K562 (cell line): Measurements from ENCODE around the gene SLC3A2. TPM values are rescaled to one million over a fixed set of nuclear protein-coding genes. Genes with fewer than 3 reads are reported as not detected.

Experiments used
- ATAC-seq: fragments of 200-7000 bp; cut with Tn5 transposase; 3 replicates; pipeline ENCODE4 v1.9.1; 2020; ENCODE audit warnings: moderate library complexity
- Bru-seq: library from RNA; stranded (reverse); fragments of 400-500 nt; gene quantifications from one replicate; lab custom pipeline; 2021; lab: Mats Ljungman, UMichigan
- BruChase-seq, 2 experiments: library from RNA; stranded (reverse); fragments of 400-500 nt; gene quantifications; one replicate each; lab custom pipeline; 2021; lab: Mats Ljungman, UMichigan
- BruUV-seq: library from RNA; stranded (reverse); fragments of 400-500 nt; replicated peaks from 2 replicates; lab custom pipeline; 2021; lab: Mats Ljungman, UMichigan
- CTCF ChIA-PET: fragments of 300-600 bp; formaldehyde crosslinking; extraction: SDS; loops from one replicate; lab custom pipeline; 2021; ENCODE audit warnings: low intra/inter-chr PET ratio; lab: Yijun Ruan, JAX
- POLR2A ChIA-PET: fragments of 300-600, 350-650 bp; sonication (Branson Sonifier 250); formaldehyde crosslinking; extraction: SDS; loops from one replicate; lab custom pipeline; 2021; ENCODE audit warnings: antibody characterized with exemption, inconsistent platforms; lab: Yijun Ruan, JAX
- DNase-seq, 4 experiments: peaks; one replicate each; pipeline versions ENCODE4 v3.0.0 to v3.0.0-alpha.2; 2011 to 2018; ENCODE audit warnings: low spot score in 3 of 4, mixed read lengths in 3 of 4; ENCODE audit errors: extremely low read depth in 1 of 4
- FAIRE-seq: peaks from 2 replicates; lab custom pipeline; 2011; peaks lifted over from hg19 to GRCh38; lab: Jason Lieb, UNC
- H2AFZ ChIP-seq: 2 replicates; pipeline ENCODE4 v1.6.0; 2011; ENCODE audit warnings: low read depth, low read length, control low read depth, inconsistent platforms
- H3K27ac ChIP-seq: fragments of 200-600 bp; 3 replicates; pipeline ENCODE4 v1.8.0; 2011; ENCODE audit warnings: low read depth, mild to moderate bottlenecking, control low read depth, inconsistent platforms, low read length, moderate library complexity, mixed read lengths; ENCODE audit errors: extremely low read depth
- H3K27me3 ChIP-seq, 2 experiments: fragments of 300-600 bp in 1 of 2; 2 replicates in 1 of 2; 3 replicates in 1 of 2; pipeline versions ENCODE4 v1.6.0 to v1.8.0; 2011; ENCODE audit warnings: inconsistent platforms in 2 of 2, low read length in 2 of 2, mild to moderate bottlenecking in 1 of 2, mixed read lengths in 1 of 2, moderate library complexity in 1 of 2; ENCODE audit not compliant: control insufficient read depth in 2 of 2, insufficient read depth in 2 of 2
- H3K36me3 ChIP-seq: fragments of 300-600 bp; 3 replicates; pipeline ENCODE4 v1.8.0; 2011; ENCODE audit warnings: mild to moderate bottlenecking, low read length, inconsistent platforms; ENCODE audit not compliant: control insufficient read depth, insufficient read depth
- H3K4me1 ChIP-seq, 2 experiments: fragments of 200-600 bp in 1 of 2; replicated peaks in 1 of 2; 2 replicates in 1 of 2; 3 replicates in 1 of 2; pipeline versions ENCODE4 v1.5.1 to v1.8.0; 2011; ENCODE audit warnings: inconsistent platforms in 2 of 2, low read length in 2 of 2, mild to moderate bottlenecking in 1 of 2, mixed read lengths in 1 of 2, moderate library complexity in 1 of 2; ENCODE audit not compliant: control insufficient read depth in 2 of 2, insufficient read depth in 2 of 2
- H3K4me2 ChIP-seq: 2 replicates; pipeline ENCODE4 v1.6.1; 2011; ENCODE audit warnings: low read length, control low read depth, inconsistent platforms, mixed read lengths; ENCODE audit not compliant: insufficient read depth
- H3K4me3 ChIP-seq: fragments of 200-600 bp; sonication (generic), shearing (Covaris generic); 2 replicates; pipeline ENCODE4 v1.5.1; 2016; ENCODE audit warnings: control low read depth, inconsistent platforms
- H3K79me2 ChIP-seq: fragments of 200-600 bp; 3 replicates; pipeline ENCODE4 v1.8.0; 2011; ENCODE audit warnings: low read length, inconsistent platforms; ENCODE audit not compliant: control insufficient read depth, insufficient read depth
- H3K9ac ChIP-seq, 2 experiments: 2 replicates each; pipeline versions ENCODE4 v1.6.0 to v1.6.1; 2011; ENCODE audit warnings: low read depth in 2 of 2, low read length in 2 of 2, control low read depth in 1 of 2, inconsistent platforms in 1 of 2, mild to moderate bottlenecking in 1 of 2, mixed read lengths in 1 of 2; ENCODE audit not compliant: insufficient read depth in 1 of 2
- H3K9me1 ChIP-seq: one replicate; pipeline ENCODE4 v1.6.0; 2011; ENCODE audit warnings: inconsistent platforms, mild to moderate bottlenecking, low read length, moderate library complexity; ENCODE audit not compliant: control insufficient read depth, insufficient read depth
- H3K9me3 ChIP-seq: replicated peaks from 2 replicates; pipeline ENCODE4 v1.5.1; 2011; ENCODE audit warnings: low read depth, low read length, inconsistent platforms; ENCODE audit not compliant: control insufficient read depth, insufficient read depth
- H4K20me1 ChIP-seq: replicated peaks from 2 replicates; pipeline ENCODE4 v1.6.1; 2011; ENCODE audit warnings: low read length, inconsistent platforms, mixed read lengths; ENCODE audit not compliant: control insufficient read depth, insufficient read depth
- HDAC3 ChIP-seq: fragments of 450-650 bp; IDR thresholded peaks from 2 replicates; pipeline ENCODE4 v1.6.1; 2018; ENCODE audit warnings: borderline replicate concordance, mild to moderate bottlenecking, moderate library complexity; ENCODE audit not compliant: partially characterized antibody
- KDM2B ChIP-seq: fragments of 250-450 bp; sonication (Bioruptor Pico); IDR thresholded peaks from 2 replicates; pipeline ENCODE4 v1.8.0; 2021; ENCODE audit warnings: mild to moderate bottlenecking, moderate library complexity
- SMARCA5 ChIP-seq: fragments of 450-650 bp; IDR thresholded peaks from 2 replicates; pipeline ENCODE4 v1.6.1; 2016
- TBP ChIP-seq: optimal IDR thresholded peaks from 2 replicates; pipeline ENCODE3; 2011; ENCODE audit warnings: low read depth, low read length, improper control_type of control experiment
- WGBS: fragments of 100-300 bp; shearing (Covaris generic); methylation state at CpG from one replicate; pipeline ENCODE4 v1.1.6; 2016; ENCODE audit warnings: low coverage, mixed read lengths; ENCODE audit not compliant: insufficient coverage; ENCODE audit errors: missing lambda C conversion rate; 5-methylcytosine and 5-hydroxymethylcytosine counted together
- in situ Hi-C: fragments of 300-500 bp; cut with MboI; formaldehyde crosslinking; loops from 4 replicates; pipeline ENCODE4 v1.15.0; 2018; ENCODE audit warnings: inconsistent platforms, mixed read lengths
- intact Hi-C: fragments of 100-400 bp; cut with micrococcal nuclease; formaldehyde crosslinking; loops from 2 replicates; pipeline ENCODE4 v1.14.2; 2022
- long read RNA-seq, 3 experiments: library from polyadenylated mRNA in 2 of 3; library from RNA in 1 of 3; unstranded in 2 of 3; stranded (forward) in 1 of 3; transcript quantifications; one replicate each; pipeline ENCODE4 v2.0.0, GENCODE V29; 2019 to 2022
- polyA minus RNA-seq, 3 experiments: library from RNA; depleted of rRNA, polyadenylated mRNA; stranded (reverse); fragments of >200 nt; gene quantifications; 2 replicates each; pipeline ENCODE4 v1.2.3, GENCODE V29; 2011
- polyA plus RNA-seq, 8 experiments: library from polyadenylated mRNA; depleted of rRNA in 4 of 8; stranded (reverse) in 5 of 8; unstranded in 3 of 8; fragments of >200 nt; fragmentation: Nextera tagmentation in 2 of 8; fragmentation: Illumina TruSeq in 1 of 8; extraction: Ambion mirVana in 2 of 8; extraction: Trizol in 1 of 8; gene quantifications; 2 replicates each; pipeline versions ENCODE4 v1.2.1 to v1.2.3, GENCODE V29; 2011 to 2014; ENCODE audit warnings: inconsistent platforms in 1 of 8, missing spikeins in 1 of 8
- total RNA-seq, 7 experiments: library from RNA; depleted of rRNA in 6 of 7; stranded (reverse); fragments of >200 nt in 6 of 7; fragmentation: Illumina TruSeq in 2 of 7; extraction: Trizol in 2 of 7; gene quantifications; 2 replicates each; pipeline versions ENCODE4 v1.2.1 to v1.2.3, GENCODE V29; 2011 to 2021; ENCODE audit warnings: low replicate concordance in 1 of 7
- TF ChIP-seq, protein P1 (sequence below): fragments of 250-450 bp; sonication (Bioruptor Pico); IDR thresholded peaks from 2 replicates; pipeline ENCODE4 v1.8.0; 2021; ENCODE audit warnings: borderline replicate concordance, mild to moderate bottlenecking, moderate library complexity; ENCODE audit not compliant: poor library complexity, severe bottlenecking
- TF ChIP-seq, protein P2 (sequence below), 2 experiments: IDR thresholded peaks in 1 of 2; conservative IDR thresholded peaks in 1 of 2; 2 replicates each; pipeline ENCODE4 v1.6.1; 2016; ENCODE audit warnings: low read depth in 2 of 2, mild to moderate bottlenecking in 1 of 2, missing compliant biosample characterization in 1 of 2, missing genetic modification characterization in 1 of 2, moderate library complexity in 1 of 2
- TF ChIP-seq, protein P3 (sequence below): fragments of 250-450 bp; sonication (Bioruptor Pico); IDR thresholded peaks from 2 replicates; pipeline ENCODE4 v1.8.0; 2022; ENCODE audit warnings: moderate library complexity, mild to moderate bottlenecking, inconsistent platforms

SLC3A2 gene
- total RNA-seq (2011; cell fraction: chromatin; rRNA removed; ENCODE audit: low replicate concordance) = 762 and 871 TPM in 2 replicates
- total RNA-seq (2011; cell fraction: nucleolus; rRNA removed) = 808 and 809 TPM in 2 replicates
- total RNA-seq (2011; cell fraction: nucleoplasm; rRNA removed) = 628 and 726 TPM in 2 replicates
- total RNA-seq (2014; rRNA removed) (245 and 289 TPM in 2 replicates), total RNA-seq (2014; rRNA removed; fragmentation: Illumina TruSeq; extraction: Trizol) (214 and 276 TPM in 2 replicates), total RNA-seq (2015; rRNA removed; fragmentation: Illumina TruSeq; extraction: Trizol) (120 and 132 TPM in 2 replicates), total RNA-seq (2021) (255 and 276 TPM in 2 replicates), polyA plus RNA-seq (2011; rRNA removed) (282 and 323 TPM in 2 replicates), polyA plus RNA-seq (2014; fragmentation: Illumina TruSeq; extraction: Trizol) (183 and 221 TPM in 2 replicates), polyA plus RNA-seq (2014; fragmentation: Nextera tagmentation; extraction: Ambion mirVana) (10 to 100 TPM; 20.0 to 39.7 TPM), polyA plus RNA-seq (2014; rRNA removed) (254 and 296 TPM in 2 replicates), polyA minus RNA-seq (2011; rRNA and poly(A)+ RNA removed) (168 and 173 TPM in 2 replicates), Bru-seq, nascent RNA (percentile 95 among the genes with signal in this experiment), BruChase-seq, experiment 1, labeled RNA remaining after a 2-hour chase (percentile 95 among the genes with signal in this experiment), BruChase-seq, experiment 2, labeled RNA remaining after a 6-hour chase (percentile 96 among the genes with signal in this experiment)
- polyA plus RNA-seq (2011; cell fraction: cytosol; rRNA removed) = 289 and 316 TPM in 2 replicates
- 1,169 and 1,253 TPM in 2 replicates for polyA plus RNA-seq (2011; cell fraction: nucleus; rRNA removed)
- 196 and 375 TPM in 2 replicates for polyA plus RNA-seq (2012)
- polyA minus RNA-seq (2011; cell fraction: cytosol; rRNA and poly(A)+ RNA removed) = 167 and 196 TPM in 2 replicates
- 164 and 348 TPM in 2 replicates for polyA minus RNA-seq (2011; cell fraction: nucleus; rRNA and poly(A)+ RNA removed)
- long read RNA-seq, experiment 1, transcript SLC3A2-206 (11 exons, 2,084 nt) = minor isoform, 95 of 626 reads
- long read RNA-seq, experiment 1, transcript SLC3A2-204 (12 exons, 2,222 nt) = minor isoform, 31 of 626 reads
- long read RNA-seq, experiment 1, transcript SLC3A2-201 (9 exons, 1,904 nt) = major isoform, 249 of 626 reads
- long read RNA-seq, experiment 1, transcript SLC3A2-208 (8 exons, 1,486 nt) = minor isoform, 37 of 626 reads
- long read RNA-seq, experiment 1, partial matches to known transcripts = 42 of 626 reads
- long read RNA-seq, experiment 1, other reads (novel, unspliced or antisense) = 134 of 626 reads
- long read RNA-seq, experiment 2, transcript SLC3A2-206 (11 exons, 2,084 nt) = minor isoform, 18 of 240 reads
- long read RNA-seq, experiment 2, transcript SLC3A2-208 (8 exons, 1,486 nt) = minor isoform, 17 of 240 reads
- long read RNA-seq, experiment 2, transcript SLC3A2-203 (12 exons, 2,161 nt) = minor isoform, 5 of 240 reads
- long read RNA-seq, experiment 2, transcript SLC3A2-201 (9 exons, 1,904 nt) = major isoform, 113 of 240 reads
- long read RNA-seq, experiment 2, partial matches to known transcripts = 53 of 240 reads
- long read RNA-seq, experiment 2, other reads (novel, unspliced or antisense) = 22 of 240 reads
- long read RNA-seq, experiment 3, transcript SLC3A2-206 (11 exons, 2,084 nt) = minor isoform, 40 of 273 reads
- long read RNA-seq, experiment 3, transcript SLC3A2-208 (8 exons, 1,486 nt) = minor isoform, 20 of 273 reads
- long read RNA-seq, experiment 3, transcript SLC3A2-203 (12 exons, 2,161 nt) = minor isoform, 11 of 273 reads
- long read RNA-seq, experiment 3, transcript SLC3A2-201 (9 exons, 1,904 nt) = major isoform, 145 of 273 reads
- long read RNA-seq, experiment 3, partial matches to known transcripts = 11 of 273 reads
- long read RNA-seq, experiment 3, other reads (novel, unspliced or antisense) = 28 of 273 reads

DNA sequence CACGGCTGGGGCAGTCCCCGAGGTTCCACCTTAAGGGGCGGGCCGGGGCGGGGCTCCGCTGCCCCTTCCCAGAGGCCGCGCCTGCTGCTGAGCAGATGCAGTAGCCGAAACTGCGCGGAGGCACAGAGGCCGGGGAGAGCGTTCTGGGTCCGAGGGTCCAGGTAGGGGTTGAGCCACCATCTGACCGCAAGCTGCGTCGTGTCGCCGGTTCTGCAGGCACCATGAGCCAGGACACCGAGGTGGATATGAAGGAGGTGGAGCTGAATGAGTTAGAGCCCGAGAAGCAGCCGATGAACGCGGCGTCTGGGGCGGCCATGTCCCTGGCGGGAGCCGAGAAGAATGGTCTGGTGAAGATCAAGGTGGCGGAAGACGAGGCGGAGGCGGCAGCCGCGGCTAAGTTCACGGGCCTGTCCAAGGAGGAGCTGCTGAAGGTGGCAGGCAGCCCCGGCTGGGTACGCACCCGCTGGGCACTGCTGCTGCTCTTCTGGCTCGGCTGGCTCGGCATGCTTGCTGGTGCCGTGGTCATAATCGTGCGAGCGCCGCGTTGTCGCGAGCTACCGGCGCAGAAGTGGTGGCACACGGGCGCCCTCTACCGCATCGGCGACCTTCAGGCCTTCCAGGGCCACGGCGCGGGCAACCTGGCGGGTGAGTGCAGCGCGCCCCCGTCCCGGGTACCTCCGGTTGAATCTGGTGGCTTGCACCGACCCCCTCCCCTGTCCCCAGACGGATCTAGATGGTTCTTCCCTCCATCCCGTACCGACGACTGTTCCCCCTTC is at the start of gene SLC3A2:
TSS of gene SLC3A2 (plus strand) at position 94 of the 776 bp plus-strand sequence. CDS start at position 222, 128 bp downstream.
- WGBS = under 1% methylated on average over 59 of the region's 69 CpGs
- POLR2A ChIA-PET = interaction anchor here (0.6 to 13.1 kb wide), 30 partner anchors 10 to 922 kb away, joined by 3 to 180 read pairs (median 4); partner anchors contain the start of genes C11orf98, CSKMT, EEF1G and HNRNPUL2
- H2AFZ ChIP-seq = peak within 1 kb of the TSS; percentile 69
- TF ChIP-seq, protein P1, sequence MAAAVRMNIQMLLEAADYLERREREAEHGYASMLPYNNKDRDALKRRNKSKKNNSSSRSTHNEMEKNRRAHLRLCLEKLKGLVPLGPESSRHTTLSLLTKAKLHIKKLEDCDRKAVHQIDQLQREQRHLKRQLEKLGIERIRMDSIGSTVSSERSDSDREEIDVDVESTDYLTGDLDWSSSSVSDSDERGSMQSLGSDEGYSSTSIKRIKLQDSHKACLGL (CRISPR knock-in tag) = peak; percentile 49
- TF ChIP-seq HDAC3 = no peak
- TF ChIP-seq, protein P2, sequence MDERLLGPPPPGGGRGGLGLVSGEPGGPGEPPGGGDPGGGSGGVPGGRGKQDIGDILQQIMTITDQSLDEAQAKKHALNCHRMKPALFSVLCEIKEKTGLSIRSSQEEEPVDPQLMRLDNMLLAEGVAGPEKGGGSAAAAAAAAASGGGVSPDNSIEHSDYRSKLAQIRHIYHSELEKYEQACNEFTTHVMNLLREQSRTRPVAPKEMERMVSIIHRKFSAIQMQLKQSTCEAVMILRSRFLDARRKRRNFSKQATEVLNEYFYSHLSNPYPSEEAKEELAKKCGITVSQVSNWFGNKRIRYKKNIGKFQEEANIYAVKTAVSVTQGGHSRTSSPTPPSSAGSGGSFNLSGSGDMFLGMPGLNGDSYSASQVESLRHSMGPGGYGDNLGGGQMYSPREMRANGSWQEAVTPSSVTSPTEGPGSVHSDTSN (CRISPR knock-in tag; IDR thresholded peaks at IDR 0.05; ENCODE audit: low read depth) = no peak
- TF ChIP-seq, protein P2 (tag; conservative IDR thresholded peaks at IDR 0.05; ENCODE audit: low read depth) = no peak
- TF ChIP-seq SMARCA5 = peak; percentile 69; the same call in 1 of the 2 replicates
- TF ChIP-seq, protein P3, sequence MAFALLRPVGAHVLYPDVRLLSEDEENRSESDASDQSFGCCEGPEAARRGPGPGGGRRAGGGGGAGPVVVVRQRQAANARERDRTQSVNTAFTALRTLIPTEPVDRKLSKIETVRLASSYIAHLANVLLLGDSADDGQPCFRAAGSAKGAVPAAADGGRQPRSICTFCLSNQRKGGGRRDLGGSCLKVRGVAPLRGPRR (CRISPR knock-in tag) = no peak
- TF ChIP-seq KDM2B = 0 out of 2 replicates have a peak, but pooled peaks have one; percentile 43
- peak; percentile 94 for TF ChIP-seq TBP

More for the DNA sequence above, at the start of gene SLC3A2:
- BruUV-seq = TSS peak; percentile 93
- in situ Hi-C loops (no loop called here), intact Hi-C loops (loop anchor here (1.0 to 10.0 kb wide), 5 partner anchors 18 to 286 kb away; partner anchors contain the start of genes TMEM179B and TUT1)
- ATAC-seq (peak; percentile 88), FAIRE-seq (no peak), DNase-seq (peak; percentile 83 to 95 (median 86))
- no peaks in the 10 kb centered on the region for H3K9me3 ChIP-seq
- peaks cover 2% of the 10 kb centered on the region for H3K9me1 ChIP-seq
- peak within 1 kb of the TSS; percentile 100 for H3K4me2 ChIP-seq
- H3K27ac ChIP-seq = peak within 1 kb of the TSS; percentile 95
- peaks cover 83% of the 10 kb centered on the region for H3K36me3 ChIP-seq
- no peaks in the 10 kb centered on the region for H3K27me3 ChIP-seq
- peaks cover 95% of the 10 kb centered on the region for H3K79me2 ChIP-seq
- H3K4me3 ChIP-seq = peak within 1 kb of the TSS; percentile 56
- CTCF ChIA-PET = interaction anchor here (1.0 to 1.8 kb wide), 2 partner anchors 94 to 486 kb away, joined by 4 to 6 read pairs; partner anchors contain the start of gene TMEM179B
- peaks cover 42% of the 10 kb centered on the region for H4K20me1 ChIP-seq
- peak within 1 kb of the TSS; percentile 100 for H3K9ac ChIP-seq
- H3K4me1 ChIP-seq = peaks cover 56 to 58% of the 10 kb centered on the region in 2 experiments
